ENCODE data around the gene ARAP3.
"Not testable (repeated sequence)": the region's sequence is repeated elsewhere in the genome, so short reads cannot be mapped to it uniquely, and the experiment has no call there.

ARAP3 gene, protein sequence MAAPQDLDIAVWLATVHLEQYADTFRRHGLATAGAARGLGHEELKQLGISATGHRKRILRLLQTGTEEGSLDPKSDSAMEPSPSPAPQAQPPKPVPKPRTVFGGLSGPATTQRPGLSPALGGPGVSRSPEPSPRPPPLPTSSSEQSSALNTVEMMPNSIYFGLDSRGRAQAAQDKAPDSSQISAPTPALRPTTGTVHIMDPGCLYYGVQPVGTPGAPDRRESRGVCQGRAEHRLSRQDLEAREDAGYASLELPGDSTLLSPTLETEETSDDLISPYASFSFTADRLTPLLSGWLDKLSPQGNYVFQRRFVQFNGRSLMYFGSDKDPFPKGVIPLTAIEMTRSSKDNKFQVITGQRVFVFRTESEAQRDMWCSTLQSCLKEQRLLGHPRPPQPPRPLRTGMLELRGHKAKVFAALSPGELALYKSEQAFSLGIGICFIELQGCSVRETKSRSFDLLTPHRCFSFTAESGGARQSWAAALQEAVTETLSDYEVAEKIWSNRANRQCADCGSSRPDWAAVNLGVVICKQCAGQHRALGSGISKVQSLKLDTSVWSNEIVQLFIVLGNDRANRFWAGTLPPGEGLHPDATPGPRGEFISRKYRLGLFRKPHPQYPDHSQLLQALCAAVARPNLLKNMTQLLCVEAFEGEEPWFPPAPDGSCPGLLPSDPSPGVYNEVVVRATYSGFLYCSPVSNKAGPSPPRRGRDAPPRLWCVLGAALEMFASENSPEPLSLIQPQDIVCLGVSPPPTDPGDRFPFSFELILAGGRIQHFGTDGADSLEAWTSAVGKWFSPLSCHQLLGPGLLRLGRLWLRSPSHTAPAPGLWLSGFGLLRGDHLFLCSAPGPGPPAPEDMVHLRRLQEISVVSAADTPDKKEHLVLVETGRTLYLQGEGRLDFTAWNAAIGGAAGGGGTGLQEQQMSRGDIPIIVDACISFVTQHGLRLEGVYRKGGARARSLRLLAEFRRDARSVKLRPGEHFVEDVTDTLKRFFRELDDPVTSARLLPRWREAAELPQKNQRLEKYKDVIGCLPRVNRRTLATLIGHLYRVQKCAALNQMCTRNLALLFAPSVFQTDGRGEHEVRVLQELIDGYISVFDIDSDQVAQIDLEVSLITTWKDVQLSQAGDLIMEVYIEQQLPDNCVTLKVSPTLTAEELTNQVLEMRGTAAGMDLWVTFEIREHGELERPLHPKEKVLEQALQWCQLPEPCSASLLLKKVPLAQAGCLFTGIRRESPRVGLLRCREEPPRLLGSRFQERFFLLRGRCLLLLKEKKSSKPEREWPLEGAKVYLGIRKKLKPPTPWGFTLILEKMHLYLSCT (N-terminal part only)

DNA sequence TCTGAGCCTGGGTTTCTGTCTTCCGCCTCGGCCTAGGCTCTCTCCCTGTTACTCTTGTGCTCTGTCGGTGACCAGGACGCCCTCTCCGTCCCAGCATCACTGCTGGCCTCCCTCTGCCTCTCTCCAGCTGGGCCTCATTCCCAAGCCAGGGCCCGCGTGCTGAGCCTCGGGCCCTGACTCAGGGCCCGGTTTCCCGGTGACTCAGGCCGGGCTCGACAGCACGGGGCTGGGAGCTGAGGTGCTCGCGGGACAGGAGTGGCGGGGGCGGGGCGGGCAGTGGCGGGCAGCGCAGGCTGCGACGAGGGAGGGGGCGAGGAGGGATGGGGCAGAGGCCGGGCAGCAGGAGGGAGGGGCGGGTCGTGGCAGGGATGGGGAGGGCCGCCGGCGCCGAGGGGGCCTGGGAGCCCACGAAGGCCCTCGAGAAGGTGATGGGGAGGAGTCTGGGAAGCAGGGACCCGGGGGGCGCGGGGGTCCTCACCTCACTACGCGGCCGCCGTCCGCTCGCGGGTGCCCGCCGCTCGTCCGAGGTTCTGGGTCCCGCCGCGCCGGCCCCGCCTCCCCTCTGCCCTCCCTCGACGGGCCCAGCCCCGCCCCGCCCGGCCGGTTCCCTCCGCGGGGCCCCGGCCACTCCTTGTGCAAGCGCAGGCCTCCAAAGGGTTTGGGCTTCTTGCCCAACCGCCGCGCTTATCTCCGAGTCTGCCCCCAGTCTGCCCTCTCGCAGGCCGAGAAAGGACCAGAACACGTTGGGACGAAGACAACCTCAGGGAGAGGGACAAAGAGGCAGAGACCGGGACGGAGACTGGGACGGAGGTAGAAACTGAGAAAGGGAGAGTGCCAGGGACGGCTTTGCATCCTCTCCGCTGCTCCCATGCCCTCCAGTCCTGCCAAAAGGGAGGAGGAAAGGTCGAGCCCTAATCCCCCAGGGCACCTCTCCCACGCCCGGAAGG lies at the start of gene ARAP3:
TSS of gene ARAP3 (minus strand) at position 536 of the 947 bp plus-strand sequence. CDS start 1,744 bp downstream, outside the sequence.
- Histone ChIP-seq H3K9me3 (ENCODE audit: control insufficient read depth in 2 of 2, low read length in 2 of 2) (no peaks in the 10 kb centered on the region), H3K27me3 (ENCODE audit: control insufficient read depth in 2 of 2, insufficient read depth in 2 of 2, low read length in 2 of 2) (no peaks in the 10 kb centered on the region), H3K27ac (ENCODE audit: low read depth in 2 of 2, low read length in 2 of 2) (peak within 1 kb of the TSS; percentile 73 to 76), H3K9ac (ENCODE audit: low read depth in 1 of 2, low read length in 2 of 2) (peak within 1 kb of the TSS; percentile 64 to 79), H3K36me3 (ENCODE audit: control insufficient read depth in 2 of 2, insufficient read depth in 2 of 2, low read length in 2 of 2) (no peaks in the 10 kb centered on the region), H3K4me1 (ENCODE audit: control insufficient read depth in 2 of 2, insufficient read depth in 2 of 2, low read length in 2 of 2) (peaks cover 17 to 18% of the 10 kb centered on the region in 2 donors), H3K4me3 (ENCODE audit: low read length in 2 of 2) (peak within 1 kb of the TSS; percentile 57 to 68)

DNA sequence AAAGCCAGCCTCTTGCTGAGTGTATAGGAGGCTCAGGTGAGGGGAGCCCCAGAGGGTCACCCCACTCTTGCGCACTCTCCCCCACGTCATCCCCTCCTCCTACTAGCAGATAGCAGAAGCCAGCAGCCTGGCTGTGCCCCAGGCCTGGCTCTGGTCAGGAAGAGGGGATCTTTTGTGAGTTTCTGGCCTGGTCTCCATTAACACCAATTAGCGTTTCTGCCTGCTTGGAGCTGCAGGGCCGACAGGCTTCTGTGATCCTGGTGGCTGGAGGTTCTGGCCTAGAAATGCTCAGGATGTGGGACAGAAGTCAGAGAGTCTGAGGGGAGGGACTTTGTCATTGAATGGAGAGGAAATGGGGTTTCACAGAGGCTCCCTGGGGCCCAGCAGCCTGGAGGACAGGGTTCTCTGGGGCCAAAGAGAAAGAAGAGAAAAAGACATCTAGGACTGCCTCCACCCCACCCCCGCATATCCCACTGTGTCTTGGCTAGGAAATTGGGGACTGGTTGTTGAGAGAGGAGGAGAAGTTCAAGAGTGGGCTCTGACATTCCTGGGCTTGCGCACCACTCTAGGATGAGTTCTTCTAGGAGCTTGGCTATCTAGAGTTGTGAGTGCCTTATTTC lies 47.5 kb upstream of the ARAP3 start:
- Histone ChIP-seq H3K27me3 (ENCODE audit: control insufficient read depth in 2 of 2, insufficient read depth in 2 of 2, low read length in 2 of 2) (no peaks in the 10 kb centered on the region), H3K36me3 (ENCODE audit: control insufficient read depth in 2 of 2, insufficient read depth in 2 of 2, low read length in 2 of 2) (no peaks in the 10 kb centered on the region), H3K4me1 (ENCODE audit: control insufficient read depth in 2 of 2, insufficient read depth in 2 of 2, low read length in 2 of 2) (no peaks in the 10 kb centered on the region), H3K9ac (ENCODE audit: low read depth in 1 of 2, low read length in 2 of 2) (no peak overlapping the region), H3K4me3 (ENCODE audit: low read length in 2 of 2) (no peak overlapping the region), H3K27ac (ENCODE audit: low read depth in 2 of 2, low read length in 2 of 2) (no peak overlapping the region), H3K9me3 (ENCODE audit: control insufficient read depth in 2 of 2, low read length in 2 of 2) (no peaks in the 10 kb centered on the region)

DNA sequence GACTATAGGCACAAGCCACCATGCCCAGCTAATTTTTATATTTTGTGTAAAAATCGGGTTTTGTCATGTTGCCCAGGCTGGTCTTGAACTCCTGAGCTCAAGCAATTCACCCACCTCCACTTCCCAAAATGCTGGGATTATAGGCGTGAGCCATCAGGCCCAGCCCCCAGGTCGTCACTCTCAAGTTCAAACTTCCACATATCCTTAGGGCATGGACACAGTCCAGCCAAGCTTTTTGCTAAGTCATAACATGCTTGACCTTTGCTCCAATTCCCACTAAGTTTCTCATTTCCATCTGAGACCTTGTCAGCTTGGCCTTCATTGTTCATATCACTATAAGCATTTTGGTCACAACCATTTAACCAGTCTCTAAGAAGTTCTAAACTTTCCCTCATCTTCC lies 43.9 kb upstream of the ARAP3 start:
- Histone ChIP-seq H3K4me1 (ENCODE audit: control insufficient read depth in 2 of 2, insufficient read depth in 2 of 2, low read length in 2 of 2) (no peaks in the 10 kb centered on the region), H3K27ac (ENCODE audit: low read depth in 2 of 2, low read length in 2 of 2) (no peak overlapping the region), H3K27me3 (ENCODE audit: control insufficient read depth in 2 of 2, insufficient read depth in 2 of 2, low read length in 2 of 2) (no peaks in the 10 kb centered on the region), H3K9ac (ENCODE audit: low read depth in 1 of 2, low read length in 2 of 2) (no peak overlapping the region), H3K36me3 (ENCODE audit: control insufficient read depth in 2 of 2, insufficient read depth in 2 of 2, low read length in 2 of 2) (no peaks in the 10 kb centered on the region), H3K4me3 (ENCODE audit: low read length in 2 of 2) (no peak overlapping the region), H3K9me3 (ENCODE audit: control insufficient read depth in 2 of 2, low read length in 2 of 2) (no peaks in the 10 kb centered on the region)

DNA sequence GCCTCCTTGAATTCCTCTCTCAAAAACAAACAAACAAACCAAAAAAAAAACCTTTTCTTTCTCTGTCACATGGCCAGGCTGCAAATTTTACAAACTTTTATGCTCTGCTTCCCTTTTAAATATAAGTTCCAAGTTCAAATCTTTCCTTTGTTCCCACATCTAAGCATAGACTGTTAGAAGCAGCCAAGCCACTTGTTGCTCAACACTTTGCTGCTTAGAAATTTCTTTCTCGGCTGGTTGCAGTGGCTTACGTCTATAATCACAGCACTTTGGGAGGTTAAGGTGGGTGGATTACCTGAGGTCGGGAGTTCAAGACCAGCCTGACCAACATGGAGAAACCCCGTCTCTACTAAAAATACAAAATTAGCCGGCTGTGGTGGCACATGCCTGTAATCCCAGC lies 43.1 kb upstream of the ARAP3 start:
- H3K9ac ChIP-seq (ENCODE audit: low read depth in 1 of 2, low read length in 2 of 2); H3K4me1 ChIP-seq (ENCODE audit: control insufficient read depth in 2 of 2, insufficient read depth in 2 of 2, low read length in 2 of 2); H3K4me3 ChIP-seq (ENCODE audit: low read length in 2 of 2); H3K9me3 ChIP-seq (ENCODE audit: control insufficient read depth in 2 of 2, low read length in 2 of 2); H3K27me3 ChIP-seq (ENCODE audit: control insufficient read depth in 2 of 2, insufficient read depth in 2 of 2, low read length in 2 of 2); H3K36me3 ChIP-seq (ENCODE audit: control insufficient read depth in 2 of 2, insufficient read depth in 2 of 2, low read length in 2 of 2); H3K27ac ChIP-seq (ENCODE audit: low read depth in 2 of 2, low read length in 2 of 2): not testable (repeated sequence)

DNA sequence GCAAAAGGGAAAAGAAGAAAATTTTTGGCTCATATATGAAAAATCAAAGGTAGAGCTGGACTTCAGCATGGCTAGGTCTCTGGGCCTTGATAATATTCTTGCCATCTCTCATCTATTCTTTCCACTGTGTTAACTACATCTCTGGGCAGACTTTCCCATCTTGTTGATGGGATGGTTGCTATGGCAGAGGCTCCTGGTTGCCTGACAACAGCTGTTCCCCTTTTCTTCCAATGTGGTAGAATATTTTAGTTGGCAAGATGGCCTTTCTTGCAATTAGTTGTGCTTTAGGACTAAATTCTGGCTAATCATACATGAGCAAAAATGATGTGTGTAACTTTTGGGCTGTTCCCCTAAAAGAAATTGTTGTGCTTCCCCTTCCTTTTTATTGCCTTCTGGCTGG lies 40.2 kb upstream of the ARAP3 start:
- no peaks in the 10 kb centered on the region for H3K4me1 ChIP-seq (ENCODE audit: control insufficient read depth in 2 of 2, insufficient read depth in 2 of 2, low read length in 2 of 2)
- no peak overlapping the region for H3K27ac ChIP-seq (ENCODE audit: low read depth in 2 of 2, low read length in 2 of 2)
- no peak overlapping the region for H3K9ac ChIP-seq (ENCODE audit: low read depth in 1 of 2, low read length in 2 of 2)

DNA sequence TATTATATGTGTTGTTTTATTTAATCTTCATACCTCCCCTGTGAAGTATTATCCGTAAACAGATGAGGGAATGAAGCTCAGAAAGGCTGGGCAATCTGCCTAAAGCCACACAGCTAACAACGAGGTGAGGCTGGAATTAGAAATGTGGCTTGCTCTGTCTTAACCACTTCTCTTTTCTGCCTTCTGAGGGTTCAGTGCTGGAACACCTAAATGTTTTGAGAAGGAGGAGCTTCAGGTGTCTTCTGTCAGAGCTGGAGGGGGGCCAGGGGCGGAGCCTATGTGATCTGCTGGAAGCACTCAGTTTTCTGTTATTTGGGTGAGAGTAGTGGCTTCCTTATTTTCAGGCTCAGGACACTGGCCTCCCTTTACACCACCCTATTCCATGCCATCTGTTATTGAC lies 35.0 kb upstream of the ARAP3 start:
- Histone ChIP-seq H3K9me3 (ENCODE audit: control insufficient read depth in 2 of 2, low read length in 2 of 2) (no peaks in the 10 kb centered on the region), H3K36me3 (ENCODE audit: control insufficient read depth in 2 of 2, insufficient read depth in 2 of 2, low read length in 2 of 2) (no peaks in the 10 kb centered on the region), H3K27ac (ENCODE audit: low read depth in 2 of 2, low read length in 2 of 2) (no peak overlapping the region), H3K4me3 (ENCODE audit: low read length in 2 of 2) (no peak overlapping the region), H3K27me3 (ENCODE audit: control insufficient read depth in 2 of 2, insufficient read depth in 2 of 2, low read length in 2 of 2) (no peaks in the 10 kb centered on the region), H3K4me1 (ENCODE audit: control insufficient read depth in 2 of 2, insufficient read depth in 2 of 2, low read length in 2 of 2) (peaks cover 3 to 4% of the 10 kb centered on the region in 2 donors), H3K9ac (ENCODE audit: low read depth in 1 of 2, low read length in 2 of 2) (no peak overlapping the region)

More for the DNA sequence above, 40.2 kb upstream of the ARAP3 start:
- no peaks in the 10 kb centered on the region for H3K36me3 ChIP-seq (ENCODE audit: control insufficient read depth in 2 of 2, insufficient read depth in 2 of 2, low read length in 2 of 2)
- no peaks in the 10 kb centered on the region for H3K27me3 ChIP-seq (ENCODE audit: control insufficient read depth in 2 of 2, insufficient read depth in 2 of 2, low read length in 2 of 2)
- H3K4me3 ChIP-seq (ENCODE audit: low read length in 2 of 2): no peak overlapping the region
- H3K9me3 ChIP-seq (ENCODE audit: control insufficient read depth in 2 of 2, low read length in 2 of 2): no peaks in the 10 kb centered on the region

DNA sequence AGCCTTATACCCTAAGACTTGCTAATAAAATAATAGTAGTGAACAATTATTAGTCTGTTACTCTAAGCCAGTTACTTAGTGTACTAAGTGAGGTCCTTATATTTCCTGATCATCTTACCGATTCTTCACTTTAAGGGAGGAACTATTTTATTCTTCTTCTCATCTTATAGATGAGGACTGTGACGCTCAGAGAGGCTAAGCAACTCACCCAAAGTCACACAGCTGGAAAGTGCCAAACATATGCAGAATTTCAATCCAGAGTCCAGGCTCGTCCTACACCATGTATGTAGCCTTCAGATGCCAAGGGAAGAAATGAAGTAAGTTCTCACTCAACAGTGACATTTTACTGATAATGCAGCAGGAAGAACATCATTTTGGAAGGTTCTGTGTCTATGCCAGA lies 34.4 kb upstream of the ARAP3 start:
- H3K4me3 ChIP-seq (ENCODE audit: low read length in 2 of 2): no peak overlapping the region
- peaks cover 3 to 4% of the 10 kb centered on the region in 2 donors for H3K4me1 ChIP-seq (ENCODE audit: control insufficient read depth in 2 of 2, insufficient read depth in 2 of 2, low read length in 2 of 2)
- no peaks in the 10 kb centered on the region for H3K9me3 ChIP-seq (ENCODE audit: control insufficient read depth in 2 of 2, low read length in 2 of 2)
- no peak overlapping the region for H3K9ac ChIP-seq (ENCODE audit: low read depth in 1 of 2, low read length in 2 of 2)
- no peak overlapping the region for H3K27ac ChIP-seq (ENCODE audit: low read depth in 2 of 2, low read length in 2 of 2)
- no peaks in the 10 kb centered on the region for H3K36me3 ChIP-seq (ENCODE audit: control insufficient read depth in 2 of 2, insufficient read depth in 2 of 2, low read length in 2 of 2)
- H3K27me3 ChIP-seq (ENCODE audit: control insufficient read depth in 2 of 2, insufficient read depth in 2 of 2, low read length in 2 of 2): no peaks in the 10 kb centered on the region

DNA sequence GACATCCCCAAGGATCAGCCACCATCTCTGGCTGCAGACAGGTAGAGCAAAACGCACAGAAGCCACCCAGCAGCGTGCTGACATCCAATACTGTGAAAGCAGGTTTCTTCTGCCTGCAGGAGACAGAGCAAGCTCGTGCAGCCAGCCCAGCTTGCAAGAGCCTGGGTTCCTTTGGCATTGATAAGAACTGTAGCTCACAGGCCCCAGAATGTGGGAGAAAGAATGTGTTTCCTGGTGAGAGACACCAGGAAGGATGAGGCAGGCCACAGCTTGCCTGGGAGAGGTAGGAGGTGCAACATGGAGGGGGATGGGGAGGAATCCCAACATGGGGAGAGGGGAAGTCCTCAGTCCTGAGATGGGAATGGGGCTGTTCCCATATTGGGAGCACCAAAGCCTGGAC lies 34.0 kb upstream of the ARAP3 start:
- no peaks in the 10 kb centered on the region for H3K9me3 ChIP-seq (ENCODE audit: control insufficient read depth in 2 of 2, low read length in 2 of 2)
- no peaks in the 10 kb centered on the region for H3K27me3 ChIP-seq (ENCODE audit: control insufficient read depth in 2 of 2, insufficient read depth in 2 of 2, low read length in 2 of 2)
- peaks cover 3 to 4% of the 10 kb centered on the region in 2 donors for H3K4me1 ChIP-seq (ENCODE audit: control insufficient read depth in 2 of 2, insufficient read depth in 2 of 2, low read length in 2 of 2)
- H3K36me3 ChIP-seq (ENCODE audit: control insufficient read depth in 2 of 2, insufficient read depth in 2 of 2, low read length in 2 of 2): no peaks in the 10 kb centered on the region
- no peak overlapping the region for H3K27ac ChIP-seq (ENCODE audit: low read depth in 2 of 2, low read length in 2 of 2)
- H3K9ac ChIP-seq (ENCODE audit: low read depth in 1 of 2, low read length in 2 of 2): no peak overlapping the region
- H3K4me3 ChIP-seq (ENCODE audit: low read length in 2 of 2): no peak overlapping the region
